GM12878 (cell line): Measurements from ENCODE around the gene SETBP1. TPM values are rescaled to one million over a fixed set of nuclear protein-coding genes. Genes with fewer than 3 reads are reported as not detected.
A peak's percentile ranks its signal among the peaks of the same experiment; 100 is the strongest.

ENCODE experiments used
- ATAC-seq: fragments of 200-7000 bp; cut with Tn5 transposase; 3 replicates; pipeline ENCODE4 v1.9.1; 2020; ENCODE audit warnings: mild to moderate bottlenecking, moderate library complexity
- BruUV-seq: library from RNA; stranded (reverse); fragments of 400-500 nt; replicated peaks from 2 replicates; lab custom pipeline; 2021; lab: Mats Ljungman, UMichigan
- CTCF ChIA-PET: fragments of 300-600 bp; sonication (Branson Sonifier 250); formaldehyde crosslinking; extraction: SDS; loops from one replicate; lab custom pipeline; 2021; ENCODE audit warnings: inconsistent platforms; lab: Yijun Ruan, JAX
- POLR2A ChIA-PET: fragments of 350-600 bp; formaldehyde crosslinking; extraction: SDS; loops from one replicate; lab custom pipeline; 2021; ENCODE audit warnings: inconsistent platforms; lab: Charles Lee
- RAD21 ChIA-PET: fragments of 300-600 bp; sonication (Branson Sonifier 250); formaldehyde crosslinking; loops from one replicate; lab custom pipeline; 2023; ENCODE audit warnings: antibody characterized with exemption; ENCODE audit not compliant: unreplicated experiment; lab: Charles Lee
- SMC1A ChIA-PET: fragments of 300-600 bp; sonication (Branson Sonifier 250); formaldehyde crosslinking; loops from one replicate; lab custom pipeline; 2023; ENCODE audit not compliant: unreplicated experiment, uncharacterized antibody; lab: Charles Lee
- DNase-seq: peaks from one replicate; pipeline ENCODE4 v3.0.0-alpha.2; 2011; ENCODE audit warnings: low read depth, low spot score
- FAIRE-seq: peaks from 3 replicates; lab custom pipeline; 2011; peaks lifted over from hg19 to GRCh38; lab: Jason Lieb, UNC
- H2AFZ ChIP-seq: 2 replicates; pipeline ENCODE4 v1.6.0; 2011; ENCODE audit warnings: low read depth, low read length, control low read depth; ENCODE audit not compliant: control insufficient read depth
- H3K27ac ChIP-seq: 2 replicates; pipeline ENCODE4 v1.5.1; 2011; ENCODE audit warnings: control low read depth; ENCODE audit not compliant: control insufficient read depth, insufficient read depth
- H3K27me3 ChIP-seq, 2 experiments: replicated peaks in 1 of 2; 2 replicates each; pipeline versions ENCODE4 v1.6.0 to v1.6.1; 2011; ENCODE audit warnings: low read length in 1 of 2; ENCODE audit not compliant: control insufficient read depth in 2 of 2, insufficient read depth in 2 of 2
- H3K36me3 ChIP-seq, 2 experiments: 2 replicates each; pipeline ENCODE4 v1.5.1; 2011; ENCODE audit warnings: low read length in 1 of 2; ENCODE audit not compliant: control insufficient read depth in 2 of 2, insufficient read depth in 2 of 2
- H3K4me1 ChIP-seq: 2 replicates; pipeline ENCODE4 v1.6.1; 2011; ENCODE audit warnings: mild to moderate bottlenecking, low read length, moderate library complexity, mixed read lengths; ENCODE audit not compliant: control insufficient read depth, insufficient read depth
- H3K4me2 ChIP-seq: 2 replicates; pipeline ENCODE4 v1.6.0; 2011; ENCODE audit warnings: control low read depth; ENCODE audit not compliant: control insufficient read depth, insufficient read depth
- H3K4me3 ChIP-seq: fragments of 200-600 bp; sonication (generic); 2 replicates; pipeline ENCODE4 v1.5.1; 2016
- H3K79me2 ChIP-seq: 2 replicates; pipeline ENCODE4 v1.6.0; 2011; ENCODE audit warnings: low read length; ENCODE audit not compliant: control insufficient read depth, insufficient read depth
- H3K9ac ChIP-seq: 2 replicates; pipeline ENCODE4 v1.8.0; 2011; ENCODE audit warnings: low read length, control low read depth, mixed read lengths; ENCODE audit not compliant: control insufficient read depth, insufficient read depth
- H3K9me3 ChIP-seq: replicated peaks from 3 replicates; pipeline ENCODE4 v1.5.1; 2011; ENCODE audit warnings: mild to moderate bottlenecking, low read length; ENCODE audit not compliant: control insufficient read depth, insufficient read depth
- H4K20me1 ChIP-seq: 2 replicates; pipeline ENCODE4 v1.6.0; 2011; ENCODE audit not compliant: control insufficient read depth, insufficient read depth
- CBX5 ChIP-seq: sonication (generic); IDR thresholded peaks from 2 replicates; pipeline ENCODE4 v1.6.1; 2016; ENCODE audit warnings: low read depth, moderate library complexity, mild to moderate bottlenecking, inconsistent platforms
- CTCF ChIP-seq, 3 experiments: IDR thresholded peaks in 2 of 3; conservative IDR thresholded peaks in 1 of 3; 2 replicates each; pipeline ENCODE4 v1.5.1; 2011; ENCODE audit warnings: low read depth in 3 of 3, low read length in 3 of 3, mild to moderate bottlenecking in 3 of 3, control low read depth in 2 of 3, moderate library complexity in 2 of 3, inconsistent platforms in 1 of 3, mixed read lengths in 1 of 3; ENCODE audit not compliant: control insufficient read depth in 2 of 3, insufficient read depth in 1 of 3; ENCODE audit errors: extremely low read depth in 1 of 3
- RAD21 ChIP-seq: IDR thresholded peaks from 2 replicates; pipeline ENCODE4 v1.6.1; 2011; ENCODE audit warnings: mild to moderate bottlenecking, low read depth, low read length, moderate library complexity; ENCODE audit not compliant: insufficient read depth
- ZBTB40 ChIP-seq: fragments of 450-650 bp; IDR thresholded peaks from 2 replicates; pipeline ENCODE4 v1.6.1; 2016; ENCODE audit warnings: mild to moderate bottlenecking, moderate library complexity, borderline replicate concordance
- ZNF24 ChIP-seq: fragments of 450-650 bp; IDR thresholded peaks from 2 replicates; pipeline ENCODE4 v1.6.1; 2017; ENCODE audit warnings: antibody characterized with exemption, mild to moderate bottlenecking
- in situ Hi-C: fragments of 300-500 bp; cut with MboI; formaldehyde crosslinking; loops from 9 replicates; pipeline ENCODE4 v1.14.3; 2018; ENCODE audit warnings: mixed read lengths
- intact Hi-C: fragments of 100-400 bp; cut with micrococcal nuclease; formaldehyde crosslinking; loops from one replicate; pipeline ENCODE4 v1.14.2; 2022; ENCODE audit not compliant: unreplicated experiment
- polyA plus RNA-seq, 11 experiments: library from polyadenylated mRNA; depleted of rRNA in 4 of 11; unstranded in 6 of 11; stranded (reverse) in 5 of 11; fragments of >200 nt; fragmentation: Nextera tagmentation in 4 of 11; fragmentation: Illumina TruSeq in 1 of 11; extraction: Ambion mirVana in 4 of 11; extraction: Trizol in 1 of 11; gene quantifications; 1 replicate in 1 of 11; 2 replicates in 10 of 11; pipeline versions ENCODE4 v1.2.1 to v1.2.3, GENCODE V29; 2011 to 2016; ENCODE audit warnings: inconsistent platforms in 2 of 11, missing spikeins in 2 of 11, low read depth in 1 of 11
- total RNA-seq, 4 experiments: library from RNA; depleted of rRNA in 3 of 4; stranded (reverse); fragments of >200 nt in 3 of 4; fragmentation: Illumina TruSeq in 1 of 4; extraction: Trizol in 1 of 4; gene quantifications; 2 replicates each; pipeline versions ENCODE4 v1.2.1 to v1.2.3, GENCODE V29; 2013 to 2021

Gene SETBP1
- total and polyA plus RNA-seq, 10 of the 15 experiments (the other 5 are each of a cell fraction or from before 2014, with no cell fraction given), result 0.99 to 29.7 (median 8.3) TPM

GRCh38 chr18:44899832-44900231 lies 219.1 kb downstream of the SETBP1 start:
- Histone ChIP-seq H3K27ac (no peak overlapping the region), H3K27me3 (no peaks in the 10 kb centered on the region), H3K4me3 (no peak overlapping the region), H3K4me1 (no peaks in the 10 kb centered on the region), H3K79me2 (no peaks in the 10 kb centered on the region), H3K9ac (no peak overlapping the region)
- in situ Hi-C loops, result loop anchor here (5.0 kb wide), 1 partner anchor 312 kb away; no protein-coding TSS in a partner anchor
- CTCF ChIA-PET, result interaction anchor here (0.6 to 8.4 kb wide), 7 partner anchors 10 to 313 kb away, joined by 3 to 49 read pairs (median 4); no protein-coding TSS in a partner anchor
- no peak for DNase-seq
- RAD21 ChIA-PET, result interaction anchor here (0.7 to 8.3 kb wide), 5 partner anchors 11 to 313 kb away, joined by 4 to 31 read pairs (median 9); partner anchors contain the start of gene SETBP1
- TF ChIP-seq CBX5, result no peak
- peak; percentile 91 for TF ChIP-seq ZBTB40
- 0 out of 2 replicates have a peak, but pooled peaks have one; percentile 19 for TF ChIP-seq ZNF24
- TF ChIP-seq RAD21, result peak; percentile 48
- peak in 2 of 3 experiments; percentile 23 to 25; a peak in 1 of 6 replicates for TF ChIP-seq CTCF (IDR thresholded peaks at IDR 0.05 in 2 of 3, conservative IDR thresholded peaks at IDR 0.05 in 1 of 3; ENCODE audit: control insufficient read depth in 2 of 3, extremely low read depth in 1 of 3, insufficient read depth in 1 of 3, low read depth in 3 of 3, low read length in 3 of 3)
- TF ChIP-seq, all 136 proteins: peak for 4
- ChIA-PET SMC1A (interaction anchor here (0.6 to 7.6 kb wide), 8 partner anchors 11 to 313 kb away, joined by 3 to 57 read pairs (median 4); no protein-coding TSS in a partner anchor), POLR2A (interaction anchor here (1.8 kb wide), 1 partner anchor 15 kb away, joined by 5 read pairs; no protein-coding TSS in a partner anchor)
- peak; percentile 46; the same call in 2 of the 3 replicates for ATAC-seq
- H3K36me3 ChIP-seq, result no peaks in the 10 kb centered on the region
- H3K9me3 ChIP-seq, result no peaks in the 10 kb centered on the region; the same call in 2 of the 3 replicates
- H4K20me1 ChIP-seq, result no peaks in the 10 kb centered on the region
- no peak overlapping the region for H2AFZ ChIP-seq
- intact Hi-C loops, result loop anchor here (5.0 kb wide), 1 partner anchor 482 kb away; no protein-coding TSS in a partner anchor
- no peak for FAIRE-seq
- no peak overlapping the region for H3K4me2 ChIP-seq
- BruUV-seq, result no TSS peak
